GM12878 (cell line): ENCODE results near the gene ERP44. TPM values are rescaled to one million over a fixed set of nuclear protein-coding genes. Genes with fewer than 3 reads are reported as not detected.

Experiments used
- ATAC-seq: fragments of 200-7000 bp; cut with Tn5 transposase; 3 replicates; pipeline ENCODE4 v1.9.1; 2020; ENCODE audit warnings: mild to moderate bottlenecking, moderate library complexity
- BruUV-seq: library from RNA; stranded (reverse); fragments of 400-500 nt; replicated peaks from 2 replicates; lab custom pipeline; 2021; lab: Mats Ljungman, UMichigan
- CTCF ChIA-PET: fragments of 300-600 bp; sonication (Branson Sonifier 250); formaldehyde crosslinking; extraction: SDS; loops from one replicate; lab custom pipeline; 2021; ENCODE audit warnings: inconsistent platforms; lab: Yijun Ruan, JAX
- POLR2A ChIA-PET: fragments of 350-600 bp; formaldehyde crosslinking; extraction: SDS; loops from one replicate; lab custom pipeline; 2021; ENCODE audit warnings: inconsistent platforms; lab: Charles Lee
- RAD21 ChIA-PET: fragments of 300-600 bp; sonication (Branson Sonifier 250); formaldehyde crosslinking; loops from one replicate; lab custom pipeline; 2023; ENCODE audit warnings: antibody characterized with exemption; ENCODE audit not compliant: unreplicated experiment; lab: Charles Lee
- SMC1A ChIA-PET: fragments of 300-600 bp; sonication (Branson Sonifier 250); formaldehyde crosslinking; loops from one replicate; lab custom pipeline; 2023; ENCODE audit not compliant: unreplicated experiment, uncharacterized antibody; lab: Charles Lee
- DNase-seq: peaks from one replicate; pipeline ENCODE4 v3.0.0-alpha.2; 2011; ENCODE audit warnings: low read depth, low spot score
- FAIRE-seq: peaks from 3 replicates; lab custom pipeline; 2011; peaks lifted over from hg19 to GRCh38; lab: Jason Lieb, UNC
- H2AFZ ChIP-seq: 2 replicates; pipeline ENCODE4 v1.6.0; 2011; ENCODE audit warnings: low read depth, low read length, control low read depth; ENCODE audit not compliant: control insufficient read depth
- H3K27ac ChIP-seq: 2 replicates; pipeline ENCODE4 v1.5.1; 2011; ENCODE audit warnings: control low read depth; ENCODE audit not compliant: control insufficient read depth, insufficient read depth
- H3K27me3 ChIP-seq, 2 experiments: replicated peaks in 1 of 2; 2 replicates each; pipeline versions ENCODE4 v1.6.0 to v1.6.1; 2011; ENCODE audit warnings: low read length in 1 of 2; ENCODE audit not compliant: control insufficient read depth in 2 of 2, insufficient read depth in 2 of 2
- H3K36me3 ChIP-seq, 2 experiments: 2 replicates each; pipeline ENCODE4 v1.5.1; 2011; ENCODE audit warnings: low read length in 1 of 2; ENCODE audit not compliant: control insufficient read depth in 2 of 2, insufficient read depth in 2 of 2
- H3K4me1 ChIP-seq: 2 replicates; pipeline ENCODE4 v1.6.1; 2011; ENCODE audit warnings: mild to moderate bottlenecking, low read length, moderate library complexity, mixed read lengths; ENCODE audit not compliant: control insufficient read depth, insufficient read depth
- H3K4me2 ChIP-seq: 2 replicates; pipeline ENCODE4 v1.6.0; 2011; ENCODE audit warnings: control low read depth; ENCODE audit not compliant: control insufficient read depth, insufficient read depth
- H3K4me3 ChIP-seq: fragments of 200-600 bp; sonication (generic); 2 replicates; pipeline ENCODE4 v1.5.1; 2016
- H3K79me2 ChIP-seq: 2 replicates; pipeline ENCODE4 v1.6.0; 2011; ENCODE audit warnings: low read length; ENCODE audit not compliant: control insufficient read depth, insufficient read depth
- H3K9ac ChIP-seq: 2 replicates; pipeline ENCODE4 v1.8.0; 2011; ENCODE audit warnings: low read length, control low read depth, mixed read lengths; ENCODE audit not compliant: control insufficient read depth, insufficient read depth
- H3K9me3 ChIP-seq: replicated peaks from 3 replicates; pipeline ENCODE4 v1.5.1; 2011; ENCODE audit warnings: mild to moderate bottlenecking, low read length; ENCODE audit not compliant: control insufficient read depth, insufficient read depth
- H4K20me1 ChIP-seq: 2 replicates; pipeline ENCODE4 v1.6.0; 2011; ENCODE audit not compliant: control insufficient read depth, insufficient read depth
- CBFB ChIP-seq: IDR thresholded peaks from 2 replicates; pipeline ENCODE4 v1.6.1; 2016; ENCODE audit warnings: antibody characterized with exemption, low read depth
- CHD2 ChIP-seq: IDR thresholded peaks from 2 replicates; pipeline ENCODE4 v1.6.1; 2011; ENCODE audit warnings: low read depth, low read length, improper control_type of control experiment, borderline replicate concordance
- ETV6 ChIP-seq, 2 experiments: fragments of 450-650 bp in 1 of 2; IDR thresholded peaks in 1 of 2; conservative IDR thresholded peaks in 1 of 2; 2 replicates each; pipeline ENCODE4 v1.6.1; 2014; ENCODE audit warnings: antibody characterized with exemption in 1 of 2, borderline replicate concordance in 1 of 2, low read depth in 1 of 2, mild to moderate bottlenecking in 1 of 2, moderate library complexity in 1 of 2
- IKZF2 ChIP-seq, 2 experiments: fragments of 450-650 bp; IDR thresholded peaks; 2 replicates each; pipeline ENCODE4 v1.6.1; 2017; ENCODE audit warnings: mild to moderate bottlenecking in 2 of 2, moderate library complexity in 2 of 2
- SMAD1 ChIP-seq: fragments of 450-650 bp; IDR thresholded peaks from 2 replicates; pipeline ENCODE4 v1.6.1; 2018; ENCODE audit warnings: mild to moderate bottlenecking, low read depth; ENCODE audit not compliant: partially characterized antibody
- SUPT20H ChIP-seq: IDR thresholded peaks from 2 replicates; pipeline ENCODE4 v1.6.1; 2011; ENCODE audit warnings: low read depth, mild to moderate bottlenecking, low read length, moderate library complexity, borderline replicate concordance; ENCODE audit not compliant: control insufficient read depth
- YY1 ChIP-seq: IDR thresholded peaks from 2 replicates; pipeline ENCODE4 v1.6.1; 2011; ENCODE audit warnings: low read depth, mild to moderate bottlenecking, low read length
- ZNF24 ChIP-seq: fragments of 450-650 bp; IDR thresholded peaks from 2 replicates; pipeline ENCODE4 v1.6.1; 2017; ENCODE audit warnings: antibody characterized with exemption, mild to moderate bottlenecking
- WGBS: methylation state at CpG from one replicate; pipeline ENCODE4 v1.1.6; 2016; ENCODE audit warnings: low lambda C conversion rate; ENCODE audit not compliant: insufficient replicate concordance, insufficient coverage; ENCODE audit errors: missing lambda C conversion rate; 5-methylcytosine and 5-hydroxymethylcytosine counted together
- in situ Hi-C: fragments of 300-500 bp; cut with MboI; formaldehyde crosslinking; loops from 9 replicates; pipeline ENCODE4 v1.14.3; 2018; ENCODE audit warnings: mixed read lengths
- intact Hi-C: fragments of 100-400 bp; cut with micrococcal nuclease; formaldehyde crosslinking; loops from one replicate; pipeline ENCODE4 v1.14.2; 2022; ENCODE audit not compliant: unreplicated experiment
- polyA plus RNA-seq, 11 experiments: library from polyadenylated mRNA; depleted of rRNA in 4 of 11; unstranded in 6 of 11; stranded (reverse) in 5 of 11; fragments of >200 nt; fragmentation: Nextera tagmentation in 4 of 11; fragmentation: Illumina TruSeq in 1 of 11; extraction: Ambion mirVana in 4 of 11; extraction: Trizol in 1 of 11; gene quantifications; 1 replicate in 1 of 11; 2 replicates in 10 of 11; pipeline versions ENCODE4 v1.2.1 to v1.2.3, GENCODE V29; 2011 to 2016; ENCODE audit warnings: inconsistent platforms in 2 of 11, missing spikeins in 2 of 11, low read depth in 1 of 11
- total RNA-seq, 4 experiments: library from RNA; depleted of rRNA in 3 of 4; stranded (reverse); fragments of >200 nt in 3 of 4; fragmentation: Illumina TruSeq in 1 of 4; extraction: Trizol in 1 of 4; gene quantifications; 2 replicates each; pipeline versions ENCODE4 v1.2.1 to v1.2.3, GENCODE V29; 2013 to 2021
- TF ChIP-seq, protein P1 (sequence below): IDR thresholded peaks from 2 replicates; pipeline ENCODE4 v1.6.1; 2012; ENCODE audit warnings: mild to moderate bottlenecking, low read depth, low read length

Gene ERP44
- total and polyA plus RNA-seq, 10 of the 15 experiments (the other 5 are each of a cell fraction or from before 2014, with no cell fraction given): 11.5 to 52.4 (median 20.2) TPM

DNA sequence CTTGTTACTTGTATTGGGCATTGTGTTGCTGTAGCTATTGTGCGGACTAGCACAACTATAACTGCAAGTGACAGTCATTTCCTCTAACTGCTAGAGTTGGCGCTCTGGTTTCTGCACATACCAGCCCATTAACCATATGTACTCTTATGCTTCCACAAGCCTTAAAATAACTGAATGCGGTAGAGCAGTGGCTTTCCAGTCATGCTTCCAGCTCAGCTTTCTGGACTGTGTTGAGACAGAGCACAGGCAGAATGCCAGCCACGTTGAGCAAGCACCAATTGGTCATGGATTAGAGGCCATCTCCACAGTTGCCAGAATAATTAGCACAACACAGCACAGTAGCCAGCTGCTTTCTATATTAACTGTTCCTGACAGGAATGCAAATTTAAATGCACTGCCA lies 12.4 kb upstream of the ERP44 start:
- ChIA-PET POLR2A (no interaction called here), SMC1A (interaction anchor here (1.1 to 1.3 kb wide), 3 partner anchors 17 to 94 kb away, joined by 3 to 4 read pairs (median 4); no protein-coding TSS in a partner anchor)
- no TSS peak for BruUV-seq

More for the DNA sequence above, 12.4 kb upstream of the ERP44 start:
- DNase-seq (no peak), FAIRE-seq (no peak), ATAC-seq (no peak)
- no peak overlapping the region for H3K4me2 ChIP-seq
- RAD21 ChIA-PET: no interaction called here
- CTCF ChIA-PET: interaction anchor here (0.6 kb wide), 1 partner anchor 1748 kb away, joined by 3 read pairs; no protein-coding TSS in a partner anchor
- in situ Hi-C loops (no loop called here), intact Hi-C loops (no loop called here)
- H3K9ac ChIP-seq: no peak overlapping the region
- H4K20me1 ChIP-seq: no peaks in the 10 kb centered on the region
- no peaks in the 10 kb centered on the region for H3K9me3 ChIP-seq
- H2AFZ ChIP-seq: no peak overlapping the region
- no peaks in the 10 kb centered on the region; the same call in 1 of the 2 replicates for H3K79me2 ChIP-seq
- TF ChIP-seq SMAD1 (no peak), CBFB (no peak), CHD2 (no peak), SUPT20H (no peak), IKZF2 (IDR thresholded peaks at IDR 0.05) (no peak), ETV6 (conservative IDR thresholded peaks at IDR 0.05 in 1 of 2, IDR thresholded peaks at IDR 0.05 in 1 of 2; ENCODE audit: borderline replicate concordance in 1 of 2, low read depth in 1 of 2) (no peak), YY1 (no peak), ZNF24 (no peak)
- TF ChIP-seq, protein P1, sequence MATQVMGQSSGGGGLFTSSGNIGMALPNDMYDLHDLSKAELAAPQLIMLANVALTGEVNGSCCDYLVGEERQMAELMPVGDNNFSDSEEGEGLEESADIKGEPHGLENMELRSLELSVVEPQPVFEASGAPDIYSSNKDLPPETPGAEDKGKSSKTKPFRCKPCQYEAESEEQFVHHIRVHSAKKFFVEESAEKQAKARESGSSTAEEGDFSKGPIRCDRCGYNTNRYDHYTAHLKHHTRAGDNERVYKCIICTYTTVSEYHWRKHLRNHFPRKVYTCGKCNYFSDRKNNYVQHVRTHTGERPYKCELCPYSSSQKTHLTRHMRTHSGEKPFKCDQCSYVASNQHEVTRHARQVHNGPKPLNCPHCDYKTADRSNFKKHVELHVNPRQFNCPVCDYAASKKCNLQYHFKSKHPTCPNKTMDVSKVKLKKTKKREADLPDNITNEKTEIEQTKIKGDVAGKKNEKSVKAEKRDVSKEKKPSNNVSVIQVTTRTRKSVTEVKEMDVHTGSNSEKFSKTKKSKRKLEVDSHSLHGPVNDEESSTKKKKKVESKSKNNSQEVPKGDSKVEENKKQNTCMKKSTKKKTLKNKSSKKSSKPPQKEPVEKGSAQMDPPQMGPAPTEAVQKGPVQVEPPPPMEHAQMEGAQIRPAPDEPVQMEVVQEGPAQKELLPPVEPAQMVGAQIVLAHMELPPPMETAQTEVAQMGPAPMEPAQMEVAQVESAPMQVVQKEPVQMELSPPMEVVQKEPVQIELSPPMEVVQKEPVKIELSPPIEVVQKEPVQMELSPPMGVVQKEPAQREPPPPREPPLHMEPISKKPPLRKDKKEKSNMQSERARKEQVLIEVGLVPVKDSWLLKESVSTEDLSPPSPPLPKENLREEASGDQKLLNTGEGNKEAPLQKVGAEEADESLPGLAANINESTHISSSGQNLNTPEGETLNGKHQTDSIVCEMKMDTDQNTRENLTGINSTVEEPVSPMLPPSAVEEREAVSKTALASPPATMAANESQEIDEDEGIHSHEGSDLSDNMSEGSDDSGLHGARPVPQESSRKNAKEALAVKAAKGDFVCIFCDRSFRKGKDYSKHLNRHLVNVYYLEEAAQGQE: no peak
- H3K36me3 ChIP-seq: peaks cover 0 to 2% of the 10 kb centered on the region in 2 experiments; a peak in 1 of 4 replicates
- H3K27me3 ChIP-seq: no peaks in the 10 kb centered on the region
- WGBS: 98% methylated on average over 4 of the region's 4 CpGs
- H3K27ac ChIP-seq: no peak overlapping the region
- H3K4me1 ChIP-seq: no peaks in the 10 kb centered on the region
- no peak overlapping the region for H3K4me3 ChIP-seq
